ENCODE measurements around the gene ADCK2.

Gene ADCK2

GRCh38 chr7:140646931-140647647, 25.7 kb upstream of the ADCK2 start:
- no peaks in the 10 kb centered on the region for H3K9me3 ChIP-seq (ENCODE audit: control insufficient read depth in 2 of 2, low read length in 2 of 2)
- H3K9ac ChIP-seq (ENCODE audit: low read length in 2 of 2) = no peak overlapping the region
- no peak overlapping the region for H3K27ac ChIP-seq (ENCODE audit: low read length)
- H3K36me3 ChIP-seq (ENCODE audit: control insufficient read depth in 2 of 2, insufficient read depth in 2 of 2, low read length in 2 of 2) = no peaks in the 10 kb centered on the region
- no peaks in the 10 kb centered on the region for H3K27me3 ChIP-seq (ENCODE audit: control insufficient read depth in 1 of 2, insufficient read depth in 2 of 2, low read length in 2 of 2)
- H3K4me1 ChIP-seq (ENCODE audit: control insufficient read depth, insufficient read depth, low read length) = no peaks in the 10 kb centered on the region
- H3K4me3 ChIP-seq (ENCODE audit: low read length in 2 of 2) = no peak overlapping the region

GRCh38 chr7:140649556-140650205, 23.1 kb upstream of the ADCK2 start:
- no peaks in the 10 kb centered on the region for H3K9me3 ChIP-seq (ENCODE audit: control insufficient read depth in 2 of 2, low read length in 2 of 2)
- no peak overlapping the region for H3K4me3 ChIP-seq (ENCODE audit: low read length in 2 of 2)
- H3K4me1 ChIP-seq (ENCODE audit: control insufficient read depth, insufficient read depth, low read length) = peaks cover 10% of the 10 kb centered on the region
- no peaks in the 10 kb centered on the region for H3K36me3 ChIP-seq (ENCODE audit: control insufficient read depth in 2 of 2, insufficient read depth in 2 of 2, low read length in 2 of 2)
- H3K27me3 ChIP-seq (ENCODE audit: control insufficient read depth in 1 of 2, insufficient read depth in 2 of 2, low read length in 2 of 2) = no peaks in the 10 kb centered on the region
- H3K27ac ChIP-seq (ENCODE audit: low read length) = no peak overlapping the region
- no peak overlapping the region for H3K9ac ChIP-seq (ENCODE audit: low read length in 2 of 2)

- Histone ChIP-seq H3K9ac (ENCODE audit: low read length in 2 of 2) (no peak overlapping the region), H3K36me3 (ENCODE audit: control insufficient read depth in 2 of 2, insufficient read depth in 2 of 2, low read length in 2 of 2) (no peaks in the 10 kb centered on the region), H3K27ac (ENCODE audit: low read length) (no peak overlapping the region), H3K4me1 (ENCODE audit: control insufficient read depth, insufficient read depth, low read length) (peaks cover 10% of the 10 kb centered on the region), H3K4me3 (ENCODE audit: low read length in 2 of 2) (no peak overlapping the region), H3K27me3 (ENCODE audit: control insufficient read depth in 1 of 2, insufficient read depth in 2 of 2, low read length in 2 of 2) (no peaks in the 10 kb centered on the region), H3K9me3 (ENCODE audit: control insufficient read depth in 2 of 2, low read length in 2 of 2) (no peaks in the 10 kb centered on the region)
These were observed 22.4 kb upstream of the ADCK2 start for GRCh38 chr7:140650367-140650766.

- H3K9me3 ChIP-seq (ENCODE audit: control insufficient read depth in 2 of 2, low read length in 2 of 2) = no peaks in the 10 kb centered on the region
- peaks cover 15% of the 10 kb centered on the region for H3K4me1 ChIP-seq (ENCODE audit: control insufficient read depth, insufficient read depth, low read length)
- H3K36me3 ChIP-seq (ENCODE audit: control insufficient read depth in 2 of 2, insufficient read depth in 2 of 2, low read length in 2 of 2) = no peaks in the 10 kb centered on the region
- H3K4me3 ChIP-seq (ENCODE audit: low read length in 2 of 2) = peak overlapping the region; percentile 52
- no peaks in the 10 kb centered on the region for H3K27me3 ChIP-seq (ENCODE audit: control insufficient read depth in 1 of 2, insufficient read depth in 2 of 2, low read length in 2 of 2)
- no peak overlapping the region for H3K27ac ChIP-seq (ENCODE audit: low read length)
- H3K9ac ChIP-seq (ENCODE audit: low read length in 2 of 2) = no peak overlapping the region
These were observed 19.2 kb upstream of the ADCK2 start for GRCh38 chr7:140653319-140654108.

- no peak overlapping the region for H3K27ac ChIP-seq (ENCODE audit: low read length)
- H3K4me1 ChIP-seq (ENCODE audit: control insufficient read depth, insufficient read depth, low read length) = peaks cover 15% of the 10 kb centered on the region
- H3K9me3 ChIP-seq (ENCODE audit: control insufficient read depth in 2 of 2, low read length in 2 of 2) = no peaks in the 10 kb centered on the region
- no peak overlapping the region for H3K4me3 ChIP-seq (ENCODE audit: low read length in 2 of 2)
- H3K36me3 ChIP-seq (ENCODE audit: control insufficient read depth in 2 of 2, insufficient read depth in 2 of 2, low read length in 2 of 2) = no peaks in the 10 kb centered on the region
- H3K27me3 ChIP-seq (ENCODE audit: control insufficient read depth in 1 of 2, insufficient read depth in 2 of 2, low read length in 2 of 2) = no peaks in the 10 kb centered on the region
- H3K9ac ChIP-seq (ENCODE audit: low read length in 2 of 2) = no peak overlapping the region
These were observed 18.7 kb upstream of the ADCK2 start for GRCh38 chr7:140654109-140654387.

- no peaks in the 10 kb centered on the region for H3K36me3 ChIP-seq (ENCODE audit: control insufficient read depth in 2 of 2, insufficient read depth in 2 of 2, low read length in 2 of 2)
- no peak overlapping the region for H3K4me3 ChIP-seq (ENCODE audit: low read length in 2 of 2)
- no peak overlapping the region for H3K27ac ChIP-seq (ENCODE audit: low read length)
- no peak overlapping the region for H3K9ac ChIP-seq (ENCODE audit: low read length in 2 of 2)
- peaks cover 15% of the 10 kb centered on the region for H3K4me1 ChIP-seq (ENCODE audit: control insufficient read depth, insufficient read depth, low read length)
- H3K27me3 ChIP-seq (ENCODE audit: control insufficient read depth in 1 of 2, insufficient read depth in 2 of 2, low read length in 2 of 2) = no peaks in the 10 kb centered on the region
- no peaks in the 10 kb centered on the region for H3K9me3 ChIP-seq (ENCODE audit: control insufficient read depth in 2 of 2, low read length in 2 of 2)
These were observed 18.1 kb upstream of the ADCK2 start for GRCh38 chr7:140654661-140655060.

GRCh38 chr7:140655511-140656408, 17.0 kb upstream of the ADCK2 start:
- H3K36me3 ChIP-seq (ENCODE audit: control insufficient read depth in 2 of 2, insufficient read depth in 2 of 2, low read length in 2 of 2) = no peaks in the 10 kb centered on the region
- H3K27ac ChIP-seq (ENCODE audit: low read length) = peak overlapping the region; percentile 71
- H3K9me3 ChIP-seq (ENCODE audit: control insufficient read depth in 2 of 2, low read length in 2 of 2) = no peaks in the 10 kb centered on the region
- H3K4me1 ChIP-seq (ENCODE audit: control insufficient read depth, insufficient read depth, low read length) = peaks cover 15% of the 10 kb centered on the region
- H3K9ac ChIP-seq (ENCODE audit: low read length in 2 of 2) = peak overlapping the region; percentile 39 to 78
- H3K27me3 ChIP-seq (ENCODE audit: control insufficient read depth in 1 of 2, insufficient read depth in 2 of 2, low read length in 2 of 2) = no peaks in the 10 kb centered on the region
- peak overlapping the region; percentile 49 to 74 for H3K4me3 ChIP-seq (ENCODE audit: low read length in 2 of 2)

- Histone ChIP-seq H3K27me3 (ENCODE audit: control insufficient read depth in 1 of 2, insufficient read depth in 2 of 2, low read length in 2 of 2) (no peaks in the 10 kb centered on the region), H3K36me3 (ENCODE audit: control insufficient read depth in 2 of 2, insufficient read depth in 2 of 2, low read length in 2 of 2) (no peaks in the 10 kb centered on the region), H3K9ac (ENCODE audit: low read length in 2 of 2) (peak overlapping the region; percentile 39 to 78), H3K4me3 (ENCODE audit: low read length in 2 of 2) (peak overlapping the region; percentile 49 to 74), H3K27ac (ENCODE audit: low read length) (peak overlapping the region; percentile 71), H3K4me1 (ENCODE audit: control insufficient read depth, insufficient read depth, low read length) (peaks cover 15% of the 10 kb centered on the region), H3K9me3 (ENCODE audit: control insufficient read depth in 2 of 2, low read length in 2 of 2) (no peaks in the 10 kb centered on the region)
These were observed 15.9 kb upstream of the ADCK2 start for GRCh38 chr7:140656548-140657515.

- Histone ChIP-seq H3K9me3 (ENCODE audit: control insufficient read depth in 2 of 2, low read length in 2 of 2) (no peaks in the 10 kb centered on the region), H3K4me1 (ENCODE audit: control insufficient read depth, insufficient read depth, low read length) (peaks cover 15% of the 10 kb centered on the region), H3K4me3 (ENCODE audit: low read length in 2 of 2) (no peak overlapping the region), H3K27ac (ENCODE audit: low read length) (no peak overlapping the region), H3K36me3 (ENCODE audit: control insufficient read depth in 2 of 2, insufficient read depth in 2 of 2, low read length in 2 of 2) (no peaks in the 10 kb centered on the region), H3K9ac (ENCODE audit: low read length in 2 of 2) (no peak overlapping the region), H3K27me3 (ENCODE audit: control insufficient read depth in 1 of 2, insufficient read depth in 2 of 2, low read length in 2 of 2) (no peaks in the 10 kb centered on the region)
These were observed 14.9 kb upstream of the ADCK2 start for GRCh38 chr7:140657891-140658290.

All from stomach smooth muscle (tissue), 2 donors.